ENCODE measurements around the gene DHX34.
A peak's percentile ranks its signal among the peaks of the same experiment; 100 is the strongest.

DHX34 gene

GRCh38 chr19:47414469-47414868 is 65.4 kb downstream of the DHX34 start:
- no peak for DNase-seq (ENCODE audit: low read depth)
- H3K4me3 ChIP-seq (ENCODE audit: low read depth, low read length), result no peak overlapping the region
- TF ChIP-seq CTCF (IDR thresholded peaks at IDR 0.05; ENCODE audit: control insufficient read depth, extremely low read depth, insufficient read depth), result peak; percentile 63

- no peak overlapping the region for H3K4me3 ChIP-seq (ENCODE audit: low read depth, low read length)
- DNase-seq (ENCODE audit: low read depth), result no peak
- TF ChIP-seq CTCF (IDR thresholded peaks at IDR 0.05; ENCODE audit: control insufficient read depth, extremely low read depth, insufficient read depth), result no peak
Observed at GRCh38 chr19:47415953-47416642, 67.0 kb downstream of the DHX34 start.

- TF ChIP-seq CTCF (IDR thresholded peaks at IDR 0.05; ENCODE audit: control insufficient read depth, extremely low read depth, insufficient read depth), result no peak
- DNase-seq (ENCODE audit: low read depth), result no peak
- no peak overlapping the region for H3K4me3 ChIP-seq (ENCODE audit: low read depth, low read length)
Observed at GRCh38 chr19:47416643-47416985, 67.5 kb downstream of the DHX34 start.

GRCh38 chr19:47417107-47417745 is 68.1 kb downstream of the DHX34 start:
- no peak overlapping the region for H3K4me3 ChIP-seq (ENCODE audit: low read depth, low read length)
- DNase-seq (ENCODE audit: low read depth), result no peak
- no peak for TF ChIP-seq CTCF (IDR thresholded peaks at IDR 0.05; ENCODE audit: control insufficient read depth, extremely low read depth, insufficient read depth)

- TF ChIP-seq CTCF (IDR thresholded peaks at IDR 0.05; ENCODE audit: control insufficient read depth, extremely low read depth, insufficient read depth), result no peak
- no peak for DNase-seq (ENCODE audit: low read depth)
- H3K4me3 ChIP-seq (ENCODE audit: low read depth, low read length), result no peak overlapping the region
Observed at GRCh38 chr19:47417746-47418691, 68.9 kb downstream of the DHX34 start.

- no peak for TF ChIP-seq CTCF (IDR thresholded peaks at IDR 0.05; ENCODE audit: control insufficient read depth, extremely low read depth, insufficient read depth)
- H3K4me3 ChIP-seq (ENCODE audit: low read depth, low read length), result no peak overlapping the region
- no peak for DNase-seq (ENCODE audit: low read depth)
Observed at GRCh38 chr19:47418692-47419029, 69.5 kb downstream of the DHX34 start.

Measured in LNCaP clone FGC (cell line).